ENCODE results near the gene MYH9. TPM values are rescaled to one million over a fixed set of nuclear protein-coding genes. Genes with fewer than 3 reads are reported as not detected.

MYH9 gene
- total RNA-seq, 2 experiments from 2014 or later = 901 to 925 TPM

DNA sequence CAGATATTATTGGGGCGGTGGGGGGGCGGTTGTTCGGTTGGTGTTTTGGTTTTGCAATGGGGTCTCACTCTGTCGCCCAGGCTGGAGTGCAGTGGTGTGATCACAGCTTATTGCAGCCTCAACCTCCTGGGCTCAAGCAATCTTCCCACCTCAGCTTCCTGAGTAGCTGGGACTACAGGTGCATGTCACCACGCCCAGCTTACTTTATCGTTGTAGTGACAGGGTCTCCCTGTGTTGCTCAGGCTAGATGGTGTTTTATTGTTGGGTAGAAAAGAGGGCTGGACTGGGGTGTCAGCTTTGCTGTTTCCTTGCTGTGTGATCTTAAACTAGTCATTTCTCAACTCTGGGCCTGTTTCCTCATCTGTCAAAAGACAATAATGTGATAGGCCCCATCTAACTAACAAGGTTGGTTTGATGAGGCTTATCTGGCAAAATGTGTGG, 17.5 kb upstream of the MYH9 start:
- peaks cover 70% of the 10 kb centered on the region for H3K4me1 ChIP-seq (ENCODE audit: insufficient read depth, low read length)
- TF ChIP-seq, protein P1, sequence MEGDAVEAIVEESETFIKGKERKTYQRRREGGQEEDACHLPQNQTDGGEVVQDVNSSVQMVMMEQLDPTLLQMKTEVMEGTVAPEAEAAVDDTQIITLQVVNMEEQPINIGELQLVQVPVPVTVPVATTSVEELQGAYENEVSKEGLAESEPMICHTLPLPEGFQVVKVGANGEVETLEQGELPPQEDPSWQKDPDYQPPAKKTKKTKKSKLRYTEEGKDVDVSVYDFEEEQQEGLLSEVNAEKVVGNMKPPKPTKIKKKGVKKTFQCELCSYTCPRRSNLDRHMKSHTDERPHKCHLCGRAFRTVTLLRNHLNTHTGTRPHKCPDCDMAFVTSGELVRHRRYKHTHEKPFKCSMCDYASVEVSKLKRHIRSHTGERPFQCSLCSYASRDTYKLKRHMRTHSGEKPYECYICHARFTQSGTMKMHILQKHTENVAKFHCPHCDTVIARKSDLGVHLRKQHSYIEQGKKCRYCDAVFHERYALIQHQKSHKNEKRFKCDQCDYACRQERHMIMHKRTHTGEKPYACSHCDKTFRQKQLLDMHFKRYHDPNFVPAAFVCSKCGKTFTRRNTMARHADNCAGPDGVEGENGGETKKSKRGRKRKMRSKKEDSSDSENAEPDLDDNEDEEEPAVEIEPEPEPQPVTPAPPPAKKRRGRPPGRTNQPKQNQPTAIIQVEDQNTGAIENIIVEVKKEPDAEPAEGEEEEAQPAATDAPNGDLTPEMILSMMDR (IDR thresholded peaks at IDR 0.05) = no peak
- H3K27me3 Mint-ChIP-seq = no peaks in the 10 kb centered on the region
- peak overlapping the region; percentile 12 for H3K4me3 ChIP-seq (ENCODE audit: low read length)
- H3K27me3 ChIP-seq (ENCODE audit: control insufficient read depth in 1 of 2, insufficient read depth in 2 of 2, low read length in 2 of 2) = no peaks in the 10 kb centered on the region
- intact Hi-C loops (cut with DNase I, micrococcal nuclease) = loop anchor here (1.0 to 5.0 kb wide), 2 partner anchors 47 to 65 kb away; no protein-coding TSS in a partner anchor
- peak overlapping the region; percentile 26 for H3K4me3 Mint-ChIP-seq
- H3K9me3 ChIP-seq (ENCODE audit: control insufficient read depth in 1 of 2, insufficient read depth in 1 of 2, low read length in 2 of 2) = peaks cover 0 to 4% of the 10 kb centered on the region in 2 experiments
- DNase-seq (peak in 5 of 14 experiments; percentile 9 to 77 (median 47)), ATAC-seq (ENCODE audit: poor library complexity) (peak; percentile 46)
- H3K36me3 Mint-ChIP-seq (ENCODE audit: low read depth) = no peaks in the 10 kb centered on the region
- no peaks in the 10 kb centered on the region for H3K36me3 ChIP-seq (ENCODE audit: insufficient read depth, low read length)
- ChIA-PET CTCF (interaction anchor here (1.1 to 3.0 kb wide), 8 partner anchors 9 to 77 kb away, joined by 3 to 14 read pairs (median 4); no protein-coding TSS in a partner anchor), POLR2A (interaction anchor here (0.6 to 4.0 kb wide), 11 partner anchors 10 to 73 kb away, joined by 3 to 33 read pairs (median 7); partner anchors contain the start of gene MYH9)
- H3K27ac Mint-ChIP-seq = peak overlapping the region; percentile 90
- peak overlapping the region; percentile 59 to 83 for H3K27ac ChIP-seq (ENCODE audit: low read depth in 1 of 2, low read length in 2 of 2)
- no peaks in the 10 kb centered on the region for H3K9me3 Mint-ChIP-seq
- H3K4me1 Mint-ChIP-seq (ENCODE audit: low read depth) = peaks cover 51% of the 10 kb centered on the region

DNA sequence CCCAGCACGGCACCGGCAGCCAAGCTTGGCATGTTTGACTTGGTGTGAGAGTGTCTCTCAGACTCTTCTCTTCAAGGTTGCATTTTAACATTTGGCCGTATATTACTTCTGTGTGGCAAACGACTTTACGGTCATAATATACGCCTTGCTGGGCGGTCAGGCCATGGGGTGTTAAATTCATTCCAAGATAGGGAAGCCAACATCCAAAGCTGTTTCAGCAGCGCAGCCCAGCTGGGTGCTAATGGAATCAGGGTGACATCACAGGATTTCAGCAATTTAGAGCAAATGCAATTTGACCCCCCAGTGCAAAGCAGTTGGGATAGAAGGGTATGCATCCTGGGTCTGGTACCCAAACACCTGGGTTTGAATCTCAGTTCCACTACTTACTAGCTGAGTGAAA, 16.7 kb upstream of the MYH9 start:
- POLR2A ChIA-PET = interaction anchor here (0.6 to 4.0 kb wide), 6 partner anchors 17 to 77 kb away, joined by 3 to 33 read pairs (median 6); partner anchors contain the start of gene MYH9
- Histone ChIP-seq H3K9me3 (ENCODE audit: control insufficient read depth in 1 of 2, insufficient read depth in 1 of 2, low read length in 2 of 2) (no peaks in the 10 kb centered on the region), H3K4me3 (ENCODE audit: low read length) (no peak overlapping the region), H3K36me3 (ENCODE audit: insufficient read depth, low read length) (no peaks in the 10 kb centered on the region), H3K27me3 (ENCODE audit: control insufficient read depth in 1 of 2, insufficient read depth in 2 of 2, low read length in 2 of 2) (no peaks in the 10 kb centered on the region), H3K4me1 (ENCODE audit: insufficient read depth, low read length) (peaks cover 69% of the 10 kb centered on the region), H3K27ac (ENCODE audit: low read depth in 1 of 2, low read length in 2 of 2) (peak overlapping the region; percentile 59 to 83)
- H3K27ac Mint-ChIP-seq = peak overlapping the region; percentile 90
- peaks cover 45% of the 10 kb centered on the region for H3K4me1 Mint-ChIP-seq (ENCODE audit: low read depth)
- intact Hi-C loops (cut with DNase I, micrococcal nuclease) = no loop called here
- CTCF ChIA-PET = interaction anchor here (1.5 to 3.0 kb wide), 5 partner anchors 18 to 76 kb away, joined by 3 to 14 read pairs (median 4); no protein-coding TSS in a partner anchor
- H3K9me3 Mint-ChIP-seq = no peaks in the 10 kb centered on the region
- no peaks in the 10 kb centered on the region for H3K36me3 Mint-ChIP-seq (ENCODE audit: low read depth)
- TF ChIP-seq, protein P1 (IDR thresholded peaks at IDR 0.05) = no peak
- no peaks in the 10 kb centered on the region for H3K27me3 Mint-ChIP-seq
- no peak overlapping the region for H3K4me3 Mint-ChIP-seq
- no peak for DNase-seq
- no peak for ATAC-seq (ENCODE audit: poor library complexity)

DNA sequence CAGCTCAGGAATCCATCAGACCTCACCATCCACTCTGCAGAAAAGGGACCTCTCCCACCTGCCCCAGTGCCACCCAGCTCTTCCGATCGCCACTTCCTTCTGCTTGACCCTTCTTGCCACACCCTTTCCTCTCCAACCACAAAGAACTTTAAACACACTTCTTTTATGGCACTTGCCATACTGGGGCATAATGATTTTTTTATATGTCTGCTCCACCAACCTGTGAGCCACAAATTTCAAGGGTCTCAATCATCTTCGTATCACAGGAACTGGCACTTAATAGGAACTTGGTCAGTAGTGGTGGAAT, 11.7 kb upstream of the MYH9 start:
- H3K4me1 ChIP-seq (ENCODE audit: insufficient read depth, low read length) = peaks cover 32% of the 10 kb centered on the region
- no peaks in the 10 kb centered on the region for H3K27me3 ChIP-seq (ENCODE audit: control insufficient read depth in 1 of 2, insufficient read depth in 2 of 2, low read length in 2 of 2)
- no peaks in the 10 kb centered on the region for H3K9me3 Mint-ChIP-seq
- POLR2A ChIA-PET = interaction anchor here (0.9 kb wide), 1 partner anchor 36 kb away, joined by 3 read pairs; no protein-coding TSS in a partner anchor
- no peak overlapping the region for H3K27ac Mint-ChIP-seq
- H3K4me3 Mint-ChIP-seq = no peak overlapping the region
- CTCF ChIA-PET = no interaction called here
- no peaks in the 10 kb centered on the region for H3K9me3 ChIP-seq (ENCODE audit: control insufficient read depth in 1 of 2, insufficient read depth in 1 of 2, low read length in 2 of 2)
- DNase-seq (no peak), ATAC-seq (ENCODE audit: poor library complexity) (no peak)
- no peaks in the 10 kb centered on the region for H3K36me3 Mint-ChIP-seq (ENCODE audit: low read depth)
- peaks cover 29% of the 10 kb centered on the region for H3K4me1 Mint-ChIP-seq (ENCODE audit: low read depth)
- TF ChIP-seq, protein P1 (IDR thresholded peaks at IDR 0.05) = no peak
- no peaks in the 10 kb centered on the region for H3K27me3 Mint-ChIP-seq
- no peaks in the 10 kb centered on the region for H3K36me3 ChIP-seq (ENCODE audit: insufficient read depth, low read length)
- H3K27ac ChIP-seq (ENCODE audit: low read depth in 1 of 2, low read length in 2 of 2) = no peak overlapping the region
- intact Hi-C loops (cut with DNase I, micrococcal nuclease) = no loop called here
- H3K4me3 ChIP-seq (ENCODE audit: low read length) = no peak overlapping the region
